HG03342 (cell line): ENCODE measurements around the gene NDUFAF2.
"Not testable (repeated sequence)": the region's sequence is repeated elsewhere in the genome, so short reads cannot be mapped to it uniquely, and the experiment has no call there.

ENCODE experiments used
- ATAC-seq: cut with Tn5 transposase; IDR thresholded peaks from one replicate; pipeline ENCODE4 v1.9.1; 2021; ENCODE audit warnings: mild to moderate bottlenecking, moderate library complexity; ENCODE audit not compliant: unreplicated experiment

The NDUFAF2 gene

GRCh38 chr5:61167382-61167781, 222.4 kb downstream of the NDUFAF2 start:
- no peak for ATAC-seq

GRCh38 chr5:61168951-61169350, 223.9 kb downstream of the NDUFAF2 start:
- ATAC-seq = no peak

- no peak for ATAC-seq
Observed at GRCh38 chr5:61171479-61171878, 226.5 kb downstream of the NDUFAF2 start.

GRCh38 chr5:61176631-61177030, 231.6 kb downstream of the NDUFAF2 start:
- no peak for ATAC-seq

- no peak for ATAC-seq
Observed at GRCh38 chr5:61177070-61177469, 232.1 kb downstream of the NDUFAF2 start.

- ATAC-seq = peak; percentile 82
Observed at GRCh38 chr5:61177716-61178115, 232.7 kb downstream of the NDUFAF2 start.

GRCh38 chr5:61178702-61179101, 233.7 kb downstream of the NDUFAF2 start:
- ATAC-seq = no peak

- no peak for ATAC-seq
Observed at GRCh38 chr5:61180886-61181285, 235.9 kb downstream of the NDUFAF2 start.

- no peak for ATAC-seq
Observed at GRCh38 chr5:61182449-61182848, 237.4 kb downstream of the NDUFAF2 start.

GRCh38 chr5:61183538-61183937, 238.5 kb downstream of the NDUFAF2 start:
- no peak for ATAC-seq

GRCh38 chr5:61184708-61185107, 239.7 kb downstream of the NDUFAF2 start:
- no peak for ATAC-seq

GRCh38 chr5:61186634-61187033, 241.6 kb downstream of the NDUFAF2 start:
- no peak for ATAC-seq

- ATAC-seq = not testable (repeated sequence)
Observed at GRCh38 chr5:61187352-61187751, 242.3 kb downstream of the NDUFAF2 start.

GRCh38 chr5:61187826-61188225, 242.8 kb downstream of the NDUFAF2 start:
- not testable (repeated sequence) for ATAC-seq

GRCh38 chr5:61198606-61199005, 253.6 kb downstream of the NDUFAF2 start:
- ATAC-seq = no peak

- ATAC-seq = no peak
Observed at GRCh38 chr5:61200582-61201155, 255.7 kb downstream of the NDUFAF2 start.

- ATAC-seq = no peak
Observed at GRCh38 chr5:61202213-61202612, 257.2 kb downstream of the NDUFAF2 start.
